H1 (cell line): ENCODE results near the gene RO60. TPM values are rescaled to one million over a fixed set of nuclear protein-coding genes. Genes with fewer than 3 reads are reported as not detected.

Experiments used
- CTCF ChIA-PET: fragments of 300-600 bp; sonication (Branson Sonifier 250); formaldehyde crosslinking; loops from one replicate; lab custom pipeline; 2021; ENCODE audit not compliant: partially characterized antibody; lab: Charles Lee
- POLR2A ChIA-PET: fragments of 300-600 bp; sonication (Branson Sonifier 250); formaldehyde crosslinking; loops from one replicate; lab custom pipeline; 2021; ENCODE audit warnings: inconsistent platforms; ENCODE audit not compliant: partially characterized antibody; lab: Charles Lee
- DNase-seq, 2 experiments: peaks; one replicate each; pipeline versions ENCODE4 v3.0.0 to v3.0.0-alpha.2; 2010 to 2022; ENCODE audit warnings: low spot score in 2 of 2, low read depth in 1 of 2, mixed read lengths in 1 of 2
- FAIRE-seq: peaks from 2 replicates; lab custom pipeline; 2011; peaks lifted over from hg19 to GRCh38; lab: Jason Lieb, UNC
- H2AFZ ChIP-seq: 2 replicates; pipeline ENCODE4 v1.8.1; 2012; ENCODE audit warnings: low read length, inconsistent platforms
- H2AK5ac ChIP-seq: 2 replicates; pipeline ENCODE4 v1.6.1; 2013; ENCODE audit warnings: low read depth, low read length
- H2BK120ac ChIP-seq: replicated peaks from 2 replicates; pipeline ENCODE3; 2013; ENCODE audit warnings: low read depth, low read length, inconsistent platforms
- H2BK12ac ChIP-seq: 2 replicates; pipeline ENCODE4 v1.6.1; 2013; ENCODE audit warnings: low read depth, low read length
- H2BK15ac ChIP-seq: 2 replicates; pipeline ENCODE4 v1.6.1; 2013; ENCODE audit warnings: low read length
- H2BK20ac ChIP-seq: 2 replicates; pipeline ENCODE4 v1.6.1; 2013; ENCODE audit warnings: low read length
- H2BK5ac ChIP-seq: 2 replicates; pipeline ENCODE4 v1.6.1; 2013; ENCODE audit warnings: low read depth, low read length
- H3K14ac ChIP-seq: 2 replicates; pipeline ENCODE4 v1.6.1; 2013; ENCODE audit warnings: inconsistent platforms; ENCODE audit not compliant: insufficient read length
- H3K18ac ChIP-seq: 2 replicates; pipeline ENCODE4 v1.6.1; 2013; ENCODE audit warnings: low read length; ENCODE audit errors: extremely low read depth
- H3K23ac ChIP-seq: 2 replicates; pipeline ENCODE4 v1.6.1; 2013; ENCODE audit warnings: inconsistent platforms; ENCODE audit not compliant: insufficient read length
- H3K23me2 ChIP-seq: 2 replicates; pipeline ENCODE4 v1.6.1; 2013; ENCODE audit warnings: low read depth, low read length
- H3K27ac ChIP-seq: 2 replicates; pipeline ENCODE4 v1.6.1; 2011; ENCODE audit warnings: low read depth, low read length, inconsistent platforms
- H3K27me3 ChIP-seq, 4 experiments: replicated peaks in 1 of 4; 1 replicate in 1 of 4; 2 replicates in 3 of 4; pipeline versions ENCODE4 v1.6.1 to v1.8.1; 2011 to 2013; ENCODE audit warnings: low read length in 3 of 4, mild to moderate bottlenecking in 3 of 4, inconsistent platforms in 2 of 4, mixed read lengths in 2 of 4, moderate library complexity in 1 of 4; ENCODE audit not compliant: control insufficient read depth in 3 of 4, insufficient read depth in 3 of 4; ENCODE audit errors: extremely low read depth in 1 of 4
- H3K36me3 ChIP-seq, 4 experiments: 2 replicates each; pipeline versions ENCODE4 v1.6.1 to v1.8.1; 2011 to 2013; ENCODE audit warnings: mild to moderate bottlenecking in 4 of 4, low read length in 3 of 4, moderate library complexity in 2 of 4, control low read depth in 1 of 4, inconsistent platforms in 1 of 4; ENCODE audit not compliant: insufficient read depth in 4 of 4, control insufficient read depth in 2 of 4
- H3K4ac ChIP-seq: replicated peaks from 2 replicates; pipeline ENCODE3; 2013; ENCODE audit warnings: low read length, low read depth, mixed read lengths, inconsistent platforms; ENCODE audit not compliant: insufficient read length
- H3K4me1 ChIP-seq, 4 experiments: replicated peaks in 1 of 4; 1 replicate in 1 of 4; 2 replicates in 3 of 4; pipeline versions ENCODE4 v1.6.1 to v1.8.1; 2011 to 2013; ENCODE audit warnings: low read length in 3 of 4, inconsistent platforms in 2 of 4, mixed read lengths in 1 of 4; ENCODE audit not compliant: insufficient read depth in 4 of 4, control insufficient read depth in 3 of 4
- H3K4me2 ChIP-seq, 2 experiments: 2 replicates each; pipeline versions ENCODE4 v1.6.1 to v1.8.1; 2011 to 2013; ENCODE audit warnings: low read depth in 2 of 2, low read length in 2 of 2, control low read depth in 1 of 2, inconsistent platforms in 1 of 2, mild to moderate bottlenecking in 1 of 2; ENCODE audit not compliant: insufficient read depth in 1 of 2
- H3K4me3 ChIP-seq, 4 experiments: fragments of 200-600, 300-600 bp in 1 of 4; sonication (generic), shearing (Covaris generic), sonication (Bioruptor Twin) in 1 of 4; 2 replicates each; pipeline versions ENCODE4 v1.5.1 to v1.8.1; 2011 to 2016; ENCODE audit warnings: low read length in 4 of 4, low read depth in 3 of 4, control low read depth in 2 of 4, inconsistent platforms in 2 of 4, mild to moderate bottlenecking in 2 of 4, mixed read lengths in 1 of 4, moderate library complexity in 1 of 4; ENCODE audit not compliant: insufficient read depth in 2 of 4; ENCODE audit errors: extremely low read depth in 1 of 4
- H3K56ac ChIP-seq: replicated peaks from 2 replicates; pipeline ENCODE3; 2013; ENCODE audit warnings: low read depth, mild to moderate bottlenecking, mixed read lengths, low read length, inconsistent platforms; ENCODE audit not compliant: insufficient read length
- H3K79me1 ChIP-seq: 2 replicates; pipeline ENCODE4 v1.6.1; 2013; ENCODE audit warnings: low read depth, low read length, control low read depth
- H3K79me2 ChIP-seq, 2 experiments: 2 replicates each; pipeline versions ENCODE4 v1.6.1 to v1.8.1; 2012 to 2013; ENCODE audit warnings: low read length in 2 of 2, mild to moderate bottlenecking in 2 of 2, inconsistent platforms in 1 of 2; ENCODE audit not compliant: insufficient read depth in 2 of 2, control insufficient read depth in 1 of 2
- H3K9ac ChIP-seq, 4 experiments: replicated peaks in 1 of 4; 1 replicate in 1 of 4; 2 replicates in 3 of 4; pipeline versions ENCODE4 v1.6.1 to v1.8.1; 2011 to 2013; ENCODE audit warnings: low read depth in 3 of 4, low read length in 3 of 4, control low read depth in 2 of 4, mild to moderate bottlenecking in 2 of 4, moderate library complexity in 2 of 4, inconsistent platforms in 1 of 4; ENCODE audit errors: extremely low read depth in 1 of 4
- H3K9me3 ChIP-seq, 2 experiments: 2 replicates each; pipeline versions ENCODE4 v1.6.1 to v1.8.1; 2012 to 2013; ENCODE audit warnings: mild to moderate bottlenecking in 2 of 2, moderate library complexity in 2 of 2, control low read depth in 1 of 2, inconsistent platforms in 1 of 2, low read depth in 1 of 2, low read length in 1 of 2, mixed read lengths in 1 of 2; ENCODE audit not compliant: insufficient read depth in 2 of 2
- H4K20me1 ChIP-seq, 2 experiments: replicated peaks in 1 of 2; 2 replicates each; pipeline versions ENCODE3 to v1.8.1; 2011 to 2013; ENCODE audit warnings: inconsistent platforms in 2 of 2, low read length in 2 of 2, mild to moderate bottlenecking in 1 of 2; ENCODE audit not compliant: insufficient read depth in 2 of 2, control insufficient read depth in 1 of 2
- H4K5ac ChIP-seq: 2 replicates; pipeline ENCODE4 v1.6.1; 2013; ENCODE audit warnings: low read length, low read depth, mixed read lengths, inconsistent platforms; ENCODE audit not compliant: insufficient read length
- H4K8ac ChIP-seq: 2 replicates; pipeline ENCODE4 v1.8.0; 2013; ENCODE audit warnings: mild to moderate bottlenecking, moderate library complexity, low read length, inconsistent platforms; ENCODE audit not compliant: insufficient read depth; ENCODE audit errors: extremely low read depth
- H4K91ac ChIP-seq: replicated peaks from 2 replicates; pipeline ENCODE3; 2013; ENCODE audit warnings: low read length, mixed read lengths, inconsistent platforms; ENCODE audit not compliant: insufficient read length
- BCL11A ChIP-seq, 2 experiments: IDR thresholded peaks; one replicate each; pipeline ENCODE4 v1.6.1; 2011; ENCODE audit warnings: low read depth in 2 of 2, low read length in 2 of 2, mild to moderate bottlenecking in 2 of 2
- EP300 ChIP-seq, 2 experiments: IDR thresholded peaks; 1 replicate in 1 of 2; 2 replicates in 1 of 2; pipeline ENCODE4 v1.6.1; 2011 to 2012; ENCODE audit warnings: low read depth in 2 of 2, low read length in 2 of 2, mild to moderate bottlenecking in 2 of 2, borderline replicate concordance in 1 of 2, inconsistent platforms in 1 of 2, moderate library complexity in 1 of 2
- FOSL1 ChIP-seq: IDR thresholded peaks from 2 replicates; pipeline ENCODE4 v1.6.1; 2011; ENCODE audit warnings: mild to moderate bottlenecking, low read depth, low read length, moderate library complexity; ENCODE audit not compliant: insufficient read depth
- GTF2F1 ChIP-seq: IDR thresholded peaks from 2 replicates; pipeline ENCODE4 v1.6.1; 2012; ENCODE audit warnings: low read depth, low read length, improper control_type of control experiment, borderline replicate concordance
- POLR2A ChIP-seq, 2 experiments: IDR thresholded peaks; 1 replicate in 1 of 2; 2 replicates in 1 of 2; pipeline ENCODE4 v1.6.1; 2011; ENCODE audit warnings: low read depth in 2 of 2, low read length in 2 of 2, mild to moderate bottlenecking in 2 of 2; ENCODE audit errors: control extremely low read depth in 1 of 2
- RFX5 ChIP-seq: IDR thresholded peaks from 2 replicates; pipeline ENCODE4 v1.6.1; 2011; ENCODE audit warnings: low read depth, low read length, improper control_type of control experiment, borderline replicate concordance
- RXRA ChIP-seq: IDR thresholded peaks from 2 replicates; pipeline ENCODE4 v1.6.1; 2011; ENCODE audit warnings: low read depth, mild to moderate bottlenecking, low read length, moderate library complexity; ENCODE audit not compliant: insufficient read depth
- SAP30 ChIP-seq: fragments of 300-600 bp; sonication (generic); IDR thresholded peaks from 2 replicates; pipeline ENCODE4 v1.7.1; 2012; ENCODE audit warnings: low read length, moderate library complexity, mild to moderate bottlenecking, inconsistent platforms; ENCODE audit not compliant: insufficient read depth, insufficient replicate concordance
- SP1 ChIP-seq: IDR thresholded peaks from 2 replicates; pipeline ENCODE4 v1.6.1; 2011; ENCODE audit warnings: low read depth, low read length
- SP2 ChIP-seq: IDR thresholded peaks from 2 replicates; pipeline ENCODE4 v1.6.1; 2012; ENCODE audit warnings: mild to moderate bottlenecking, low read length, inconsistent platforms
- SP4 ChIP-seq: IDR thresholded peaks from 2 replicates; pipeline ENCODE4 v1.6.1; 2012; ENCODE audit warnings: low read length, inconsistent platforms
- TAF1 ChIP-seq: IDR thresholded peaks from 2 replicates; pipeline ENCODE4 v1.6.1; 2011; ENCODE audit warnings: mild to moderate bottlenecking, low read depth, low read length
- TBP ChIP-seq: IDR thresholded peaks from 2 replicates; pipeline ENCODE4 v1.6.1; 2011; ENCODE audit warnings: low read depth, low read length, improper control_type of control experiment
- WGBS, 2 experiments: shearing (Covaris generic) in 1 of 2; methylation state at CpG; one replicate each; pipeline versions ENCODE4 v1.1.6 to v1.1.7; 2013 to 2015; ENCODE audit warnings: low lambda C conversion rate in 2 of 2, mixed read lengths in 2 of 2, inconsistent platforms in 1 of 2, low coverage in 1 of 2, missing lambda C conversion rate in 1 of 2; ENCODE audit not compliant: insufficient replicate concordance in 2 of 2, insufficient coverage in 1 of 2, insufficient read length in 1 of 2; ENCODE audit errors: extremely low coverage in 1 of 2, missing lambda C conversion rate in 1 of 2; 5-methylcytosine and 5-hydroxymethylcytosine counted together
- polyA plus RNA-seq, 7 experiments: library from polyadenylated mRNA; depleted of rRNA in 3 of 7; stranded (reverse) in 5 of 7; unstranded in 2 of 7; fragments of >200 nt in 5 of 7; fragments of 200-250 nt in 2 of 7; gene quantifications; 1 replicate in 5 of 7; 2 replicates in 1 of 7; 4 replicates in 1 of 7; pipeline versions ENCODE4 v1.2.1 to v1.2.3, GENCODE V29; 2011 to 2013; ENCODE audit warnings: missing spikeins in 2 of 7, mixed read lengths in 2 of 7
- total RNA-seq: library from RNA; stranded (reverse); fragmentation: NEBNext Ultra II Directional; extraction: Animal tissue kit (Norgen Biotek cat#: 25700); gene quantifications from 2 replicates; pipeline ENCODE4 v1.2.1, GENCODE V29; 2021
- TF ChIP-seq, protein P1 (sequence below): IDR thresholded peaks from 2 replicates; pipeline ENCODE4 v1.6.1; 2012; ENCODE audit warnings: low read length, inconsistent platforms

RO60 gene
- total and polyA plus RNA-seq, 2 of the 8 experiments (the other 6 are each of a cell fraction or from before 2014, with no cell fraction given): 13.6 to 103 TPM

DNA sequence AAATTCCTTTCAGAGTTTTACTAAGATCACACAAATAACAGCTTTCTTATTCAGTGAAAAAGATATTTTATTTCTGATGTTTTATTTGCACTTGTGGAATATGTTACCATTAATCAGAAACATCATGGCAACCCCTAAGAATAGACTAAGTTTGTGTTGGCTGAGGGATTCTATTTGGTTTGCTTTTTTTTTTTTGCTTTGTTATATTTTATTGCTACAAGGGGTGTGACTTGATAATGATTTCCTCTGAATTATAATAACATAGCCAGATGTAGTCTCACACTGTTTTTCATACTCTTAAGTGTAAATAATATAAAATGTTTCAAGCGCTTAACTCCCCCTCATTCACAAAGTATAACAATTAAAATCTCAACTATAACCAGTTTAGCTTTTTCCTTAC is 25.9 kb downstream of the RO60 start:
- Histone ChIP-seq H3K4ac (no peak overlapping the region), H3K27ac (no peak overlapping the region)
- POLR2A ChIA-PET: interaction anchor here (1.2 kb wide), 1 partner anchor 9 kb away, joined by 3 read pairs; no protein-coding TSS in a partner anchor

More for the DNA sequence above, 25.9 kb downstream of the RO60 start:
- H3K9ac ChIP-seq: no peak overlapping the region
- H3K4me1 ChIP-seq: no peaks in the 10 kb centered on the region
- no peaks in the 10 kb centered on the region for H3K27me3 ChIP-seq
- H2AFZ ChIP-seq: no peak overlapping the region
- H3K9me3 ChIP-seq: no peaks in the 10 kb centered on the region
- no peak overlapping the region for H2BK20ac ChIP-seq
- H3K18ac ChIP-seq: no peak overlapping the region
- no peak overlapping the region for H2BK15ac ChIP-seq
- no peak overlapping the region for H2BK120ac ChIP-seq
- H4K91ac ChIP-seq: no peak overlapping the region
- H3K79me2 ChIP-seq: no peaks in the 10 kb centered on the region
- no peak overlapping the region for H2BK12ac ChIP-seq
- H3K4me3 ChIP-seq: no peak overlapping the region
- H3K36me3 ChIP-seq: peaks cover 0 to 47% (median 19%) of the 10 kb centered on the region in 4 experiments; a peak in 5 of 8 replicates
- WGBS, 2 experiments: 95% methylated on average over 1 of the region's 1 CpG; no CpG with 5 or more reads in 1 of the 2 experiments
- peaks cover 0 to 2% of the 10 kb centered on the region in 2 experiments for H4K20me1 ChIP-seq
- no peak overlapping the region for H2AK5ac ChIP-seq
- H3K23me2 ChIP-seq: no peaks in the 10 kb centered on the region
- H3K79me1 ChIP-seq: no peaks in the 10 kb centered on the region
- no peak for TF ChIP-seq GTF2F1
- no peak for TF ChIP-seq SP2
- TF ChIP-seq TBP: no peak
- TF ChIP-seq FOSL1: no peak
- no peak for TF ChIP-seq SP1
- no peak for TF ChIP-seq EP300 (IDR thresholded peaks at IDR 0.05; ENCODE audit: borderline replicate concordance in 1 of 2, low read depth in 2 of 2, low read length in 2 of 2)
- no peak for TF ChIP-seq RXRA
- no peak for TF ChIP-seq RFX5
- TF ChIP-seq, protein P1, sequence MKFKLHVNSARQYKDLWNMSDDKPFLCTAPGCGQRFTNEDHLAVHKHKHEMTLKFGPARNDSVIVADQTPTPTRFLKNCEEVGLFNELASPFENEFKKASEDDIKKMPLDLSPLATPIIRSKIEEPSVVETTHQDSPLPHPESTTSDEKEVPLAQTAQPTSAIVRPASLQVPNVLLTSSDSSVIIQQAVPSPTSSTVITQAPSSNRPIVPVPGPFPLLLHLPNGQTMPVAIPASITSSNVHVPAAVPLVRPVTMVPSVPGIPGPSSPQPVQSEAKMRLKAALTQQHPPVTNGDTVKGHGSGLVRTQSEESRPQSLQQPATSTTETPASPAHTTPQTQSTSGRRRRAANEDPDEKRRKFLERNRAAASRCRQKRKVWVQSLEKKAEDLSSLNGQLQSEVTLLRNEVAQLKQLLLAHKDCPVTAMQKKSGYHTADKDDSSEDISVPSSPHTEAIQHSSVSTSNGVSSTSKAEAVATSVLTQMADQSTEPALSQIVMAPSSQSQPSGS: no peak
- TF ChIP-seq POLR2A (IDR thresholded peaks at IDR 0.05; ENCODE audit: control extremely low read depth in 1 of 2, low read depth in 2 of 2, low read length in 2 of 2): no peak
- no peak for TF ChIP-seq BCL11A (IDR thresholded peaks at IDR 0.05; ENCODE audit: low read depth in 2 of 2, low read length in 2 of 2)
- TF ChIP-seq SAP30: no peak
- no peak for TF ChIP-seq TAF1
- no peak for TF ChIP-seq SP4
- no peak overlapping the region for H4K5ac ChIP-seq
- no peak overlapping the region for H2BK5ac ChIP-seq
- no peak overlapping the region for H3K23ac ChIP-seq
- FAIRE-seq (no peak), DNase-seq (no peak)
- no peak overlapping the region for H4K8ac ChIP-seq
- no peak overlapping the region for H3K14ac ChIP-seq
- CTCF ChIA-PET: no interaction called here
- no peak overlapping the region for H3K56ac ChIP-seq
- H3K4me2 ChIP-seq: no peak overlapping the region
